Mammary epithelial cell (primary cell): ENCODE data around the gene ADAR.

Source experiments
- CTCF ChIP-seq, 2 donors: IDR thresholded peaks in 1 of 2; conservative IDR thresholded peaks in 1 of 2; 2 replicates each; pipeline ENCODE4 v1.5.1; 2011 to 2012; ENCODE audit warnings: inconsistent platforms in 2 of 2, low read length in 2 of 2, mild to moderate bottlenecking in 2 of 2, control low read depth in 1 of 2, low read depth in 1 of 2; ENCODE audit not compliant: insufficient read depth in 1 of 2; ENCODE audit errors: extremely low read depth in 1 of 2
- EZH2 ChIP-seq: IDR thresholded peaks from 2 replicates; pipeline ENCODE4 v1.6.1; 2012; ENCODE audit warnings: low read length, inconsistent platforms, borderline replicate concordance

DNA sequence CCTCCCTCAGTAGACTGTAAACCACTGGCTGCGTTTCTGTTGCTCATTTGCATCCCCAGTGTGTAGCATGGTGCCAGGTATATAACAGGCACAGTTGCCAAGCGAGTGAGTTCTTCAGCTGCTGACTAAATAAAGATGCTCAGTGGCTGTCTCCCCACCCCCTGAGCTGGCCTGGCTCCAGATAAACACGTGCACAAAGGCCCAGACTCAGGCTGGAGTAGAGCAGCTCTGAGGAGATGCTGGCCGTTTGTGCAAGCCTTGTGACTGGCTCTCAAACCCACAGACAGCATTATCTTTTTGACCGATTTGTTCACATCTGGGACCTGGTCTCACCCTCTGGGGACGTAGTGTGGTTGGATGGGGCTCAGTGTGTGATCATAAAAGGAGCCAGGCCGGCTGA, 33.3 kb downstream of the ADAR start:
- TF ChIP-seq EZH2, result no peak
- no peak for TF ChIP-seq CTCF (conservative IDR thresholded peaks at IDR 0.05 in 1 of 2, IDR thresholded peaks at IDR 0.05 in 1 of 2; ENCODE audit: extremely low read depth in 1 of 2, insufficient read depth in 1 of 2, low read depth in 1 of 2, low read length in 2 of 2)
